ENCODE data around the gene ATP2A1. TPM values are rescaled to one million over a fixed set of nuclear protein-coding genes. Genes with fewer than 3 reads are reported as not detected.

ATP2A1 gene
- total RNA-seq, result 1.8 and 2.4 TPM in 2 replicates

GRCh38 chr16:28878083-28878926 lies at the start of gene ATP2A1:
TSS of gene ATP2A1 (plus strand) at chr16:28878488. CDS start at chr16:28878672, 184 bp downstream.
- peak within 1 kb of the TSS; percentile 81 for H3K27ac Mint-ChIP-seq
- H3K9me3 Mint-ChIP-seq, result no peaks in the 10 kb centered on the region
- peaks cover 3% of the 10 kb centered on the region for H3K36me3 Mint-ChIP-seq (ENCODE audit: low read depth)
- intact Hi-C loops (cut with micrococcal nuclease), result no loop called here
- peaks cover 21% of the 10 kb centered on the region for H3K4me1 Mint-ChIP-seq
- no peak for DNase-seq
- H3K4me3 Mint-ChIP-seq, result peak within 1 kb of the TSS; percentile 96
- H3K27me3 Mint-ChIP-seq, result no peaks in the 10 kb centered on the region

GRCh38 chr16:28829747-28830146 lies 48.5 kb upstream of the ATP2A1 start:
- no peak overlapping the region for H3K27ac Mint-ChIP-seq
- no peaks in the 10 kb centered on the region for H3K9me3 Mint-ChIP-seq
- peaks cover 88% of the 10 kb centered on the region for H3K36me3 Mint-ChIP-seq (ENCODE audit: low read depth)
- intact Hi-C loops (cut with micrococcal nuclease), result loop anchor here (10.0 kb wide), 1 partner anchor 275 kb away; the partner anchor contains the start of gene SGF29
- no peak for DNase-seq
- H3K4me1 Mint-ChIP-seq, result peaks cover 28% of the 10 kb centered on the region
- H3K4me3 Mint-ChIP-seq, result no peak overlapping the region
- H3K27me3 Mint-ChIP-seq, result no peaks in the 10 kb centered on the region

DNA sequence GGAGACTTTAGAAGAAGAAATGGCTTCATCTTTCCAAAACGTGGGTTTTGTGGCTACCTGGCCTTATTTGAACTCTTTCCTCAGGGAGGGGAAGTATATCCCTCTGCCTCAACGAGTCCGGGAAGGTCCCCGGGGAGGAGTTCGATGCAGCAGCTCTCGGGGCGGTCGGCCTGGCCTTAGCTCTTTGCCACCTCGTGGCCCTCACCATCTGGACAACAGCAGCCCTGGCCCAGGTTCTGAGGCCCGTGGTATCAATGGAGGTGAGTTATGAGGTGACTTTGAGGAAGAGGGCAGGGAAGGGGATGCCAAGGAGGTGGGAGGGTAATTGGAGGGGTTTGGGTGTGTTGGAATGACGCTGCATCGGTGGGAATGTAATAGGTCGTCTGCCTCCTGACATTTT lies 47.8 kb upstream of the ATP2A1 start:
- Mint-ChIP-seq H3K4me3 (no peak overlapping the region), H3K4me1 (peaks cover 22% of the 10 kb centered on the region), H3K27ac (no peak overlapping the region), H3K36me3 (ENCODE audit: low read depth) (peaks cover 90% of the 10 kb centered on the region), H3K27me3 (no peaks in the 10 kb centered on the region), H3K9me3 (no peaks in the 10 kb centered on the region)
- DNase-seq, result no peak
- intact Hi-C loops (cut with micrococcal nuclease), result no loop called here

DNA sequence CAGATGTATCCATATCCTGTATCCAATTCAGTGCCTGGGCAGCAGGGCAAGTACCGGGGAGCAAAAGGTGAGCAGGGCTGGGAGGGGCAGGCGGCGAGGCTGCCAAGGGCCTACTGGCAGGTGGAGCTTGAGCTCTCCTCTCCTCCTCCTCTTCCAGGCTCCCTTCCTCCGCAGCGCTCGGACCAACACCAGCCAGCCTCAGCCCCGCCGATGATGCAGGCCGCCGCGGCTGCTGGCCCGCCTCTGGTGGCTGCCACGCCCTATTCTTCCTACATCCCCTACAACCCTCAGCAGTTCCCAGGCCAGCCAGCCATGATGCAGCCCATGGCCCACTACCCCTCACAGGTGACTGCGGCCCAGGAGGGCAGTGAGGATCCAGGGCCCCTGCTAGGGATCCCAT lies 43.9 kb upstream of the ATP2A1 start:
- intact Hi-C loops (cut with micrococcal nuclease), result no loop called here
- peaks cover 9% of the 10 kb centered on the region for H3K4me1 Mint-ChIP-seq
- H3K27me3 Mint-ChIP-seq, result no peaks in the 10 kb centered on the region
- no peak overlapping the region for H3K27ac Mint-ChIP-seq
- H3K36me3 Mint-ChIP-seq (ENCODE audit: low read depth), result peaks cover 83% of the 10 kb centered on the region
- DNase-seq, result no peak
- no peaks in the 10 kb centered on the region for H3K9me3 Mint-ChIP-seq
- no peak overlapping the region for H3K4me3 Mint-ChIP-seq

GRCh38 chr16:28834873-28835863 lies 43.1 kb upstream of the ATP2A1 start:
- intact Hi-C loops (cut with micrococcal nuclease), result no loop called here
- no peak overlapping the region for H3K27ac Mint-ChIP-seq
- no peaks in the 10 kb centered on the region for H3K27me3 Mint-ChIP-seq
- peaks cover 77% of the 10 kb centered on the region for H3K36me3 Mint-ChIP-seq (ENCODE audit: low read depth)
- H3K4me3 Mint-ChIP-seq, result no peak overlapping the region
- no peak for DNase-seq
- H3K4me1 Mint-ChIP-seq, result peaks cover 7% of the 10 kb centered on the region
- no peaks in the 10 kb centered on the region for H3K9me3 Mint-ChIP-seq

- no peaks in the 10 kb centered on the region for H3K9me3 Mint-ChIP-seq
- no peak for DNase-seq
- intact Hi-C loops (cut with micrococcal nuclease), result no loop called here
- no peak overlapping the region for H3K27ac Mint-ChIP-seq
- H3K4me1 Mint-ChIP-seq, result peaks cover 7% of the 10 kb centered on the region
- H3K36me3 Mint-ChIP-seq (ENCODE audit: low read depth), result peaks cover 68% of the 10 kb centered on the region
- no peak overlapping the region for H3K4me3 Mint-ChIP-seq
- no peaks in the 10 kb centered on the region for H3K27me3 Mint-ChIP-seq
Measured at GRCh38 chr16:28835864-28836760, 42.2 kb upstream of the ATP2A1 start.

GRCh38 chr16:28836761-28837064 lies 41.6 kb upstream of the ATP2A1 start:
- H3K4me1 Mint-ChIP-seq, result peaks cover 7% of the 10 kb centered on the region
- H3K27ac Mint-ChIP-seq, result no peak overlapping the region
- intact Hi-C loops (cut with micrococcal nuclease), result no loop called here
- no peaks in the 10 kb centered on the region for H3K9me3 Mint-ChIP-seq
- H3K4me3 Mint-ChIP-seq, result no peak overlapping the region
- H3K36me3 Mint-ChIP-seq (ENCODE audit: low read depth), result peaks cover 71% of the 10 kb centered on the region
- no peaks in the 10 kb centered on the region for H3K27me3 Mint-ChIP-seq
- no peak for DNase-seq

DNA sequence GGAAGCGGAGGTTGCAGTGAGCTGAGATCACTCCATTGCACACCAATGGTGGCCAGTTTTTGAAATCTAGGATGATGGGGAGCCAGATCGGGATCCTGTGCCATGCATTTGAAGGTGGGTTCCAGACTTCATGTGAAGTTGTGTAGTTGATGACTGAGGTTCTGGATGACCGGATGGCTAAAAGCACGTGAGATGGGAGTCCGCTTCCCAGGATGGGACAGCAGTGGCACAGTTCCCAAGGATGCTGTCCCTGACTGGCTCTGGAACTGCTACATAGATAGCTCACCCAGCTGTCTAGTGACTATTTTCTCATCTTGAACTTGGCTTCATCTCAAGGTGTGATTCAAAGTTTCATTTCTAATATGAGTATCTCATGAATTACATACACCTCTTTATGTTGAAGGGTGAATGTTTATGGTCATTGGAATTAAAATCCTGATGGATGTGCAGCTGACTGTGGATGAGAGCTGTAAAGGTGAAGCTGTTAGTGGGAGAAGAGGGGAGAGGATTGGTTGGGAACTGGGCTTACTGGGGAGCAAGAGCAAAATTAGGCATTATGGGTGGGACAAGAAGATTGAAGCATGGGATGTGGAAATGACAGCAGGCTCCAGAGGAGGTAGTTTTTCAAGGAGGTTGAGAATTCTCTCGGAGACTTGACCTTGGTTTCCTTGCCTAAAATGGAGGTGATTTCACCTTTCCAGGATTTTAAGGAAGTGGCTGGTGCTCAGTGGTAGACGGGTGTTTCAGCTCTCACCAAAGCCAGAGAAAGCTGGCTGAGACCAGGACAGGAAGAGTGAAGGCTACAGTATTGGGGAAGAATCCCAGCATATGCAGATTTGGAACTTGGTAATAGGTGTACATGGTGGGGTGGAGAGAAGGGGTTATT lies 40.4 kb upstream of the ATP2A1 start:
- intact Hi-C loops (cut with micrococcal nuclease), result no loop called here
- H3K9me3 Mint-ChIP-seq, result no peaks in the 10 kb centered on the region
- DNase-seq, result no peak
- peaks cover 69% of the 10 kb centered on the region for H3K36me3 Mint-ChIP-seq (ENCODE audit: low read depth)
- no peak overlapping the region for H3K4me3 Mint-ChIP-seq
- peaks cover 6% of the 10 kb centered on the region for H3K4me1 Mint-ChIP-seq
- H3K27me3 Mint-ChIP-seq, result no peaks in the 10 kb centered on the region
- peak overlapping the region; percentile 75 for H3K27ac Mint-ChIP-seq

GRCh38 chr16:28838558-28838918 lies 39.8 kb upstream of the ATP2A1 start:
- no peaks in the 10 kb centered on the region for H3K9me3 Mint-ChIP-seq
- peaks cover 8% of the 10 kb centered on the region for H3K4me1 Mint-ChIP-seq
- intact Hi-C loops (cut with micrococcal nuclease), result no loop called here
- H3K4me3 Mint-ChIP-seq, result no peak overlapping the region
- no peaks in the 10 kb centered on the region for H3K27me3 Mint-ChIP-seq
- peaks cover 68% of the 10 kb centered on the region for H3K36me3 Mint-ChIP-seq (ENCODE audit: low read depth)
- no peak for DNase-seq
- no peak overlapping the region for H3K27ac Mint-ChIP-seq

DNA sequence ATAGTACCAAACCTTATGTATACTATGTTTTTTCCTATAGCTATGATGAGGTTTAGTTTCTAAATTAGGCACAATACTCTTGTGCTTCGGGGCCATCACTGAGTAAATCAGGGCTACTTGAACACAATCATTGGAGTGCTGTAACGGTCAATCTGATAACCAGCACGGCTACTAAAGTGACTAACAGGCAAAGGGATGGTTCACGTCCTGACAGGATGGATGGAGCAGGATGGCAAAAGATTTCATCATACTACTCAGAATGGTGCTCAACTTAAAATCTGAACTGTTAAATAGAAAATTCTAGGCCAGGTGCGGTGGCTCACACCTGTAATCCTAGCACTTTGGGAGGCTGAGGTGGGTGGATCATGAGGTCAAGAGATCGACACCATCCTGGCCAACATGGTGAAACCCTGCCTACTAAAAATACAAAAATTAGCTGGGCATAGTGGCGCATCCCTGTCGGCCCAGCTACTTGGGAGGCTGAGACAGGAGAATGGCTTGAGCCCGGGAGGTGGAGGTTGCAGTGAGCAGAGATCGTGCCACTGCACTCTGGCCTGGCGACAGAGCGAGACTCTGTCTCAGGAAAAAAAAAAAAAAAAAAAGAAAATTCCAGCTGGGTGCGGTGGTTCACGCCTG lies 39.2 kb upstream of the ATP2A1 start:
- Mint-ChIP-seq H3K4me3 (no peak overlapping the region), H3K4me1 (peaks cover 8% of the 10 kb centered on the region), H3K36me3 (ENCODE audit: low read depth) (peaks cover 67% of the 10 kb centered on the region), H3K27me3 (no peaks in the 10 kb centered on the region), H3K9me3 (no peaks in the 10 kb centered on the region), H3K27ac (no peak overlapping the region)
- intact Hi-C loops (cut with micrococcal nuclease), result no loop called here
- DNase-seq, result no peak

- Mint-ChIP-seq H3K9me3 (no peaks in the 10 kb centered on the region), H3K4me3 (no peak overlapping the region), H3K27ac (peak overlapping the region; percentile 72), H3K36me3 (ENCODE audit: low read depth) (peaks cover 69% of the 10 kb centered on the region), H3K27me3 (no peaks in the 10 kb centered on the region), H3K4me1 (peaks cover 10% of the 10 kb centered on the region)
- intact Hi-C loops (cut with micrococcal nuclease), result no loop called here
- DNase-seq, result no peak
Measured at GRCh38 chr16:28839899-28840298, 38.4 kb upstream of the ATP2A1 start.

DNA sequence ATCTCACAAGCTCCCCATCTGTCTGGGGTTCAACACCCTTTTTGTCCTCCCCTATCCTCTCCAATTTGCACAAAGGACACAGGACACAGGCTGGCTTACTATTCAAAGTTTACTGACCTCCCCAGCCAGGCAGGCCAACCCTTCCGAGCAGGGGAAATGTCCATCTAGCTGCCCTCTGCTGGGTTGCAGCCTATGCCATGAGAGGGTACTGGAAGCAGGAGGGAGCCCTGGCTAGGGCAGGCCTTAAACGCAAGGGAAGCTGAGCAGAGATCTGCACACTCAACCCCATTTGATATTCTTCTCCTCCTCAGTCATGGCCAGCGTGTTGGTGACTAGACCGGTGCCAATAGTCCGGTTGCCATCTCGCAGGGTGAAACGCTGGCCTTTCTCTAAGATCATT lies 35.6 kb upstream of the ATP2A1 start:
- Mint-ChIP-seq H3K9me3 (no peaks in the 10 kb centered on the region), H3K27me3 (no peaks in the 10 kb centered on the region), H3K36me3 (ENCODE audit: low read depth) (peaks cover 60% of the 10 kb centered on the region), H3K4me1 (peaks cover 27% of the 10 kb centered on the region), H3K27ac (no peak overlapping the region), H3K4me3 (no peak overlapping the region)
- intact Hi-C loops (cut with micrococcal nuclease), result no loop called here
- DNase-seq, result no peak
